Mesothelial cell of epicardium (in vitro differentiated cells): ENCODE data around the gene FRYL. TPM values are rescaled to one million over a fixed set of nuclear protein-coding genes. Genes with fewer than 3 reads are reported as not detected.

Experiments used
- DNase-seq, 2 experiments: peaks; one replicate each; pipeline ENCODE4 v3.0.0; 2021; ENCODE audit warnings: low spot score in 2 of 2; ENCODE audit not compliant: unreplicated experiment in 2 of 2
- H3K27ac Mint-ChIP-seq: 2 replicates; pipeline ENCODE4 v1.8.0; 2021; ENCODE audit warnings: mixed read lengths
- H3K27me3 Mint-ChIP-seq: 2 replicates; pipeline ENCODE4 v1.8.0; 2021; ENCODE audit warnings: low read depth, mixed read lengths
- H3K36me3 Mint-ChIP-seq: 2 replicates; pipeline ENCODE4 v1.8.0; 2021; ENCODE audit warnings: mixed read lengths
- H3K4me1 Mint-ChIP-seq: 2 replicates; pipeline ENCODE4 v1.8.0; 2021; ENCODE audit warnings: mixed read lengths
- H3K4me3 Mint-ChIP-seq: 2 replicates; pipeline ENCODE4 v1.8.0; 2021; ENCODE audit warnings: mild to moderate bottlenecking, moderate library complexity, mixed read lengths
- H3K9me3 Mint-ChIP-seq: 2 replicates; pipeline ENCODE4 v1.8.0; 2021; ENCODE audit warnings: mixed read lengths
- CTCF ChIP-seq: fragments of 200-600 bp; sonication (generic); IDR thresholded peaks from one replicate; pipeline ENCODE4 v1.5.0; 2021; ENCODE audit warnings: antibody characterized with exemption; ENCODE audit not compliant: unreplicated experiment
- total RNA-seq: library from RNA; stranded (reverse); gene quantifications from 3 replicates; pipeline ENCODE4 v1.2.1, GENCODE V29; 2021

The FRYL gene
- total RNA-seq, 1 donor from 2014 or later = 57.0 TPM

- H3K27ac Mint-ChIP-seq = no peak overlapping the region
- no peak overlapping the region for H3K4me3 Mint-ChIP-seq
- no peaks in the 10 kb centered on the region for H3K9me3 Mint-ChIP-seq
- DNase-seq = no peak
- peaks cover 27% of the 10 kb centered on the region for H3K36me3 Mint-ChIP-seq
- H3K4me1 Mint-ChIP-seq = peaks cover under 1% of the 10 kb centered on the region
- no peak for TF ChIP-seq CTCF
- H3K27me3 Mint-ChIP-seq = no peaks in the 10 kb centered on the region
Measured at GRCh38 chr4:48589098-48589445, 191.0 kb downstream of the FRYL start.

- no peak for TF ChIP-seq CTCF
- no peak for DNase-seq
- Mint-ChIP-seq H3K4me3 (no peak overlapping the region), H3K9me3 (no peaks in the 10 kb centered on the region), H3K27ac (no peak overlapping the region), H3K36me3 (peaks cover 25% of the 10 kb centered on the region), H3K27me3 (no peaks in the 10 kb centered on the region), H3K4me1 (no peaks in the 10 kb centered on the region)
Measured at GRCh38 chr4:48588230-48589097, 191.6 kb downstream of the FRYL start.

- H3K9me3 Mint-ChIP-seq = no peaks in the 10 kb centered on the region
- H3K27ac Mint-ChIP-seq = no peak overlapping the region
- no peak for DNase-seq
- no peak overlapping the region for H3K4me3 Mint-ChIP-seq
- no peak for TF ChIP-seq CTCF
- H3K4me1 Mint-ChIP-seq = no peaks in the 10 kb centered on the region
- peaks cover 36% of the 10 kb centered on the region for H3K36me3 Mint-ChIP-seq
- no peaks in the 10 kb centered on the region for H3K27me3 Mint-ChIP-seq
Measured at GRCh38 chr4:48585401-48585800, 194.7 kb downstream of the FRYL start.

- Mint-ChIP-seq H3K36me3 (peaks cover 22% of the 10 kb centered on the region), H3K27ac (peak overlapping the region; percentile 77), H3K9me3 (no peaks in the 10 kb centered on the region), H3K27me3 (no peaks in the 10 kb centered on the region), H3K4me1 (no peaks in the 10 kb centered on the region), H3K4me3 (no peak overlapping the region)
- DNase-seq = no peak
- TF ChIP-seq CTCF = peak; percentile 88
Measured at GRCh38 chr4:48578132-48578968, 201.7 kb downstream of the FRYL start.

- no peak for TF ChIP-seq CTCF
- Mint-ChIP-seq H3K4me1 (no peaks in the 10 kb centered on the region), H3K9me3 (no peaks in the 10 kb centered on the region), H3K4me3 (no peak overlapping the region), H3K27me3 (no peaks in the 10 kb centered on the region), H3K27ac (no peak overlapping the region), H3K36me3 (peaks cover 7% of the 10 kb centered on the region)
- no peak for DNase-seq
Measured at GRCh38 chr4:48575964-48576363, 204.1 kb downstream of the FRYL start.
